GM15510 (cell line): Measurements from ENCODE around the gene SMAP1.

Experiments used
- POLR2A ChIP-seq: IDR thresholded peaks from 3 replicates; pipeline ENCODE4 v1.6.1; 2011; ENCODE audit warnings: borderline replicate concordance; ENCODE audit not compliant: insufficient read length; ENCODE audit errors: extremely low read depth

SMAP1 gene

GRCh38 chr6:70864401-70864800 is 196.7 kb downstream of the SMAP1 start:
- no peak for TF ChIP-seq POLR2A

- TF ChIP-seq POLR2A = no peak
These were observed 204.8 kb downstream of the SMAP1 start for GRCh38 chr6:70872469-70872868.

GRCh38 chr6:70874181-70874913 is 206.7 kb downstream of the SMAP1 start:
- no peak for TF ChIP-seq POLR2A

- TF ChIP-seq POLR2A = no peak
These were observed 211.8 kb downstream of the SMAP1 start for GRCh38 chr6:70879496-70879895.

- no peak for TF ChIP-seq POLR2A
These were observed 216.6 kb downstream of the SMAP1 start for GRCh38 chr6:70884074-70884983.

GRCh38 chr6:70886071-70886470 is 218.4 kb downstream of the SMAP1 start:
- TF ChIP-seq POLR2A = no peak

GRCh38 chr6:70886661-70887060 is 219.0 kb downstream of the SMAP1 start:
- TF ChIP-seq POLR2A = no peak

- TF ChIP-seq POLR2A = no peak
These were observed 221.6 kb downstream of the SMAP1 start for GRCh38 chr6:70889270-70889669.

GRCh38 chr6:70894001-70894400 is 226.3 kb downstream of the SMAP1 start:
- no peak for TF ChIP-seq POLR2A

- TF ChIP-seq POLR2A = no peak
These were observed 232.4 kb downstream of the SMAP1 start for GRCh38 chr6:70900047-70900446.

- TF ChIP-seq POLR2A = no peak
These were observed 233.6 kb downstream of the SMAP1 start for GRCh38 chr6:70901324-70901723.

- no peak for TF ChIP-seq POLR2A
These were observed 236.2 kb downstream of the SMAP1 start for GRCh38 chr6:70903665-70904452.

GRCh38 chr6:70905742-70906141 is 238.1 kb downstream of the SMAP1 start:
- TF ChIP-seq POLR2A = no peak
